ENCODE data around the gene MSTO1. TPM values are rescaled to one million over a fixed set of nuclear protein-coding genes. Genes with fewer than 3 reads are reported as not detected.

MSTO1 gene
- polyA plus RNA-seq, 1 donor (not counting 4 experiments of a cell fraction or from before 2014, with no cell fraction given), result 30.5 TPM

Small RNA genes lying within 50 kb of the gene (small RNA-seq; reads per million reads assigned to genes)
- gene AL353807.4 (ENCODE audit: insufficient read length in 3 of 3, low read depth in 3 of 3, low replicate concordance in 1 of 3), result 0 reads per million in 3 experiments

Other genes with a start within 250 kb of the MSTO1 start
- 12.1 to 14.2 TPM (median 13.8 TPM) in 3 replicates for gene ASH1L, start 47.4 kb upstream of the MSTO1 start, polyA plus RNA-seq
- 33.0 to 79.1 TPM (median 45.2 TPM) in 3 replicates for gene YY1AP1, start 78.6 kb downstream of the MSTO1 start, polyA plus RNA-seq
- gene DAP3, start 78.9 kb downstream of the MSTO1 start, polyA plus RNA-seq, result 160 to 210 TPM (median 203 TPM) in 3 replicates
- 16.7 to 18.8 TPM (median 18.1 TPM) in 3 replicates for gene GON4L, start 247.0 kb downstream of the MSTO1 start, polyA plus RNA-seq
- 0.08 to 0.18 TPM (median 0.13 TPM) in 3 replicates for gene SYT11, start 249.3 kb downstream of the MSTO1 start, polyA plus RNA-seq

Data from keratinocyte (primary cell).